ENCODE results near the gene BTG4.

DNA sequence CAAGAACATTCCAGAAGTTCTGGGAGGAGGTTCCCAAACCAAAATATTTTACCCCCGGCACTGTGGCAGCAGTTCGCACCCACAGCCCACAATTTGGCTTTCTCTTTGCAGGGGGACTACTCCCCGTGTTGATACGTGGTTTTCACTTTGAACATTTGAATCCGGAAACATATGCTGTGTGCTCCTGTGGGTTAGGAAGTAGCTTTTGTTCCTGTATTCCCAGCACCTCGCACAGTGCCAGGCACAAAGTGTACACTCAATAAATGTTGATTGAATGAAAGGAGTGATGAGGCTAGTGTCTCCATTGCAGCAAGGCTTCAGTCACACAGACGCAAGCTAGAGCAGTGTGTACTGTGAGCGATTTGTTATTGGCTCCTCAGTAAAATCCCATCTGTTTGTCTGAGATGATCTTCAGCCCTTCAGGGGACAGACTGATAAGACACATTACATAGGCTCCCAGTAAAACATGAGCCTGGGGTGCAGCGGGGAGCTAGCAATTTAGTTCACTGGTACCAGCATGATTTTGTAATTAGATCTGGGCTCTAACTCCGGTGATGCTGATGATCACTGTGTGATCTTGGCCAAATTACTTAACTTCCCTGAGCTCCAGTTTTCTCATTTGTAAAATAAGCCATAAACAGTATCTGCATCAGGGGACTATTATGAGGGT lies 30.6 kb upstream of the BTG4 start:
- TF ChIP-seq ZBTB7A (IDR thresholded peaks at IDR 0.05; ENCODE audit: low read depth), result no peak
- TF ChIP-seq, protein P1, sequence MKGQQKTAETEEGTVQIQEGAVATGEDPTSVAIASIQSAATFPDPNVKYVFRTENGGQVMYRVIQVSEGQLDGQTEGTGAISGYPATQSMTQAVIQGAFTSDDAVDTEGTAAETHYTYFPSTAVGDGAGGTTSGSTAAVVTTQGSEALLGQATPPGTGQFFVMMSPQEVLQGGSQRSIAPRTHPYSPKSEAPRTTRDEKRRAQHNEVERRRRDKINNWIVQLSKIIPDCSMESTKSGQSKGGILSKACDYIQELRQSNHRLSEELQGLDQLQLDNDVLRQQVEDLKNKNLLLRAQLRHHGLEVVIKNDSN (IDR thresholded peaks at IDR 0.05), result no peak
